Measurements from ENCODE around the gene NFKB1.

NFKB1 gene

GRCh38 chr4:102501447-102501696 lies 213 bp downstream of the NFKB1 start:
- peak; percentile 34 for DNase-seq

DNA sequence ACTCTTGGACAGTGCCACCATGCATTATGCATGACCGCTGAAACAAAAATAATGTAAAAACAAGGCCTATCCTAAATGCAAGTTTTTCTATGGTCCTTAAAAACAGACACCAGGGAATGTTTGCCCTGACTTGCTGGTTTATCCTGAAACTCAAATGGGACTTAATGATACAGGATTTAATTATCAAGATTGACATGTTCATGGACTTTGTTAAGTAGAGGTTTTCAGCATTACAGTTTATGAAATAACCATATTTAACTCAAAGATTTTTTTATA lies 1.3 kb downstream of the NFKB1 start:
- no peak for DNase-seq

DNA sequence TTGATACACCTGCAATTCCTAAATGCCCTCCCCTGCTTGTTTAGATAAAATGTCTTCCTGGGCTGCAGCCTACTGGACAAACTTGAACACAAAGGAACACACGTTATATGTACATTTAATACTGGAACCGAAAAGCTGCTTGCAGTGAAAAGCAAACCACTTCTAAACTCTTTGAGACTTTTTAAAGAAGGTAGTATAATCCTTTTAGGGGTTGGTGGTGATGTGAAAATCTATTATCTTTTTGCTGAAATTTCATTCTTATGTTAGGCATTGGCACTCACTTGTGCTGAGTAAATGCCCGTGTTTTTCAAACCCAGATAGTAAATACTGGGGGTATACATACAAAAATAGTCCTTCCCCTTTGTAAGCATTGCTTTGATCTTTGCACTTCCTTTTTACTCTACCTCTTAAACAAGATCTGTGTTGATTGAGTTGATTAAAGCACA lies 2.2 kb downstream of the NFKB1 start:
- DNase-seq = no peak

GRCh38 chr4:102503831-102504786 lies 3.0 kb downstream of the NFKB1 start:
- DNase-seq = no peak

GRCh38 chr4:102504941-102505340 lies 3.8 kb downstream of the NFKB1 start:
- DNase-seq = no peak

GRCh38 chr4:102505708-102506107 lies 4.5 kb downstream of the NFKB1 start:
- no peak for DNase-seq

- DNase-seq = no peak
Observed at GRCh38 chr4:102506523-102506922, 5.4 kb downstream of the NFKB1 start.

DNA sequence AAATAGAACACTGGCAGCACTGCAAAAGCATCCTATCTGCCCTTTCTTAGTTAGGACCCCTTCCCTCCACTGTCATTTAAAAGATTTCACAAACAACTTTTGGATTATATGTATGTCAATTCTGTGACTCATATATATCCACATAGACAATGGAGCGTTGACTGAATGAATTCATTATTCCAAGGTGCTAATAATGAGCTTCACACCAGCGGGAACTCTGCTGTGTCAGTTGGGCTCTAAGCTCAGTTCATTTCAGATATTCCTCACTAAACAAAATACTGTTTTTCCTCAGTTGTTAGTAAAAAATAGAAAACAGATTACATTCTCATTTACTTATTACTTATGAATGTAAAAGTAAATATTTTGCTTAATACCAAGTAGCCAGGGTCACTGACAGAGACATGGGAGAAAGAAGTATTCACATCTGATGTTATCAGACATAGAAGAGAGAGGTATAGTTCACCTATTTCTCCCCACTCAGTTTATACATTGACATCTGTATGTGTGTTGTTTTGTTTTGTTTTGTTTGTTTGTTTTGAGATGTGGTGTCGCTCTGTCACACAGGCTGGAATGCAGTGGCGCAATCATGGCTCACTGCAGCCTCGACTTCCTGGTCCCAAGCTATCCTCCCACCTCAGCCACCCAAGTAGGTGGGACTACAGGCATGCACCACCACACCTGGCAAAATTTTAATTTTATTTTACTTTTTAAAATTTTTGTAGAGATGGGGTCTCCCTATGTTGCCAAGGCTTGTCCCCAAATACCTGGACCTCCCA lies 10.9 kb downstream of the NFKB1 start:
- DNase-seq = no peak

- DNase-seq = no peak
Observed at GRCh38 chr4:102514298-102514964, 13.3 kb downstream of the NFKB1 start.

- DNase-seq = no peak
Observed at GRCh38 chr4:102517753-102518152, 16.6 kb downstream of the NFKB1 start.

GRCh38 chr4:102518703-102519131 lies 17.6 kb downstream of the NFKB1 start:
- no peak for DNase-seq

GRCh38 chr4:102519925-102520324 lies 18.8 kb downstream of the NFKB1 start:
- DNase-seq = no peak

- no peak for DNase-seq
Observed at GRCh38 chr4:102521570-102521969, 20.4 kb downstream of the NFKB1 start.

DNA sequence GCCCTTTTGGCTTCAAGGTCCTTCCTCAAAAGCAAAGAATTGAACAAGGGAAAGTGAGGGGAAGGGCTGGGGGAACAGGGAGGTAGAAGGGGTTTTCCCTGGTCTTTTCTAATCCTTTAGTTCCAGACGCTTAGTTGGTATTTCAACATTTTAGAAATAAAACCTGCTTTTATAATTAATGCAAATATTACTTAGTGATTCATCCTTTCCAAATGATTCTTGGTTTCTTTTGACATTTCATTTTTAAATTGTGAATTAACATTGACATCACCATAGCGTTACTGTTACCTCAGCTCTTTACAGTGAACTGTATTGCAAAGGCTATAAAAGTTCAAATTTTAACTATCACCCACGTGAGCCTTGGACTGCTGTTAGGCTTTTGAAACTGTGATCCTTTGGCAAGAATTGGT lies 20.9 kb downstream of the NFKB1 start:
- no peak for DNase-seq

- DNase-seq = no peak
Observed at GRCh38 chr4:102524691-102525090, 23.5 kb downstream of the NFKB1 start.

DNA sequence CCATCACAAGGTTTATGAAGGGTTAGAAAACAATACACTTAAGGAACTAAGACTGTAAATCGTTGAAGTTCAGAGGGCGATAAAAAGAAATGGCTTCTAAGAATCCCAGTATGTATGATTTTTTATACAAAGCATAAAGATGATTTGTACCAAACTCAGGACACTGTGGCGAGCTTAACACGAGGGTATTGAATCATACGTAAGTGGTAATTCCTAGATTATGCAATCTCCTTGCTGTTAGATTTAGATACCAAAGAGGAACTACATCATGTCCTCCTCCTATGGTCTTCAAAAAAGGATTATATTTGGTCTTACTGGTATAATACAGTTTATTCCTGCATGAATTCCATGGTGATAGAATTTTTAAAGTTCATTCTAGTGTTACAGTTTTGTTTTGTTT lies 23.9 kb downstream of the NFKB1 start:
- no peak for DNase-seq

DNA sequence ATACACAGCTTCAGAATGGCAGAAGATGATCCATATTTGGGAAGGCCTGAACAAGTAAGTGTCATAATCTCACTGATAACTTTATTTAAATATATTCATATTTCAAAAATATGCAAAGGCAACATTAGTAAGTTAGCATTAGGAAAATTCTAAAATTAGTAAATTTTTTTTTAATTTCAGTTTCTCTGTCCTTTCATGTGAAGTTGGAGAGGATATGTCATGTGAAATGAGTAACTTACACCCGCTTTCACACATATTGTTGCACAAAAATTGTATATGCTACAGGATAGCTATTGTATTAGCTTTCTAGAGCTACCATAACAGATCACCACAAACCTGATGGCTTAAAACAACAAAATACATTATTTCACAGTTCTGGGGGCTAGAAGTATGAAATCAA lies 24.3 kb downstream of the NFKB1 start:
- DNase-seq = no peak

GRCh38 chr4:102526532-102526931 lies 25.4 kb downstream of the NFKB1 start:
- DNase-seq = no peak

GRCh38 chr4:102527695-102528283 lies 26.6 kb downstream of the NFKB1 start:
- DNase-seq = no peak

DNA sequence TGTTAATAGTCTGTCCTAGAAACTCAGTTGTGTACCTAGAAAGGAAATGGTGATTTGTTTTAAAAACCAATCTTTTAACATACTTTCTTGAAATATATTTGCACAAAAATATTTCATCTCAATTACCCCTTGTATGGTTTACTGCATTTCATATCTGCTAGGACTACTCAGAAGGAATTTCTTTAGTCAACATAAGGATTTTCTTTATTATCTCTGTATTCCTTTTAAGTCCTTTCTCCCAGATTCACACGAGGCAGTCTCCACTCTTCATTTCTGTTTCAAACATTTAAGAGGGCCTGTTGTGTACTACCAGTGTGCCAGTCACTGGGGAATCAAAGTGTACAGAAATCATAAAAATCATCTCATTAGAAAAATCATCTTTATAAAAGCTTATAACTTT lies 28.8 kb downstream of the NFKB1 start:
- DNase-seq = no peak

- DNase-seq = no peak
Observed at GRCh38 chr4:102530986-102531385, 29.8 kb downstream of the NFKB1 start.

- DNase-seq = no peak
Observed at GRCh38 chr4:102531462-102531861, 30.3 kb downstream of the NFKB1 start.

DNA sequence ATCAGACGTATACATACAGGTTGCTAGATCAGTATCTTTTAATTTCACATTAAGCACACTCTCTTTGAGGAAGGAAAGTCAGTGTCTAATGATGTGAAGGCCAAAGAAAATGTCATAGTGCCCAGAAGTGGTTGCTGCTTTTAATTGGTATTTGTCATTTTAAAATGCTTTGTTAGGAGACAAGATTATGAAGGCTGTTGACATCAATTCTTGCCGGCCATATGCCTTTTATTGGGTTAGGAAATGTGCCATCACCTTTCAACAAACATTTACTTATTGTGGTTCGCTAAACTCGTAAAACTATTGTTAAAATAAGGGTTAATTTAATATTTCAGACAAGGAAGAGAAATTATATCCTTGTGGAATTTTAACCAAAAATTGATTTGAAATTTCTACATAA lies 32.2 kb downstream of the NFKB1 start:
- DNase-seq = no peak

DNA sequence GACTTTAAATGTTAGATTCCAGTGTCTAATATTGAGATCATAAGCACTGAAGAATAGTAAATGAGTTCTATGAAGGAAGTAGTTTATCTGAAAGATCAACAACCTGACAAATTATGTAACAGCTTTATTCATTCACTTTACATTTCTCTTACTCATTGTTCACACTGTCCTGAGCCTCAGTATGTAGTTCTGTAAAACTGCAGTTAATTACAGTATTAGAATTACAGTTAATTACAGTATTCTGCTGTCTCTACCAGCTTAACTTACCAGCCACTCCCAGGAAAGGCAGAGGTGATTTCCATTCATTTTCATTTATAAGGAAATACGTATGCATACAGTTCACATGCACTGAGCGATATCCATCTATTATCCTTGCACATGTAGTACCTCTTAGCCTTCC lies 32.7 kb downstream of the NFKB1 start:
- no peak for DNase-seq

Data from T1000 (cell line).